Measurements from ENCODE around the gene KIF18A. TPM values are rescaled to one million over a fixed set of nuclear protein-coding genes. Genes with fewer than 3 reads are reported as not detected.

The KIF18A gene
- total and polyA plus RNA-seq, 2 experiments from 2014 or later: 4.9 to 16.1 TPM

DNA sequence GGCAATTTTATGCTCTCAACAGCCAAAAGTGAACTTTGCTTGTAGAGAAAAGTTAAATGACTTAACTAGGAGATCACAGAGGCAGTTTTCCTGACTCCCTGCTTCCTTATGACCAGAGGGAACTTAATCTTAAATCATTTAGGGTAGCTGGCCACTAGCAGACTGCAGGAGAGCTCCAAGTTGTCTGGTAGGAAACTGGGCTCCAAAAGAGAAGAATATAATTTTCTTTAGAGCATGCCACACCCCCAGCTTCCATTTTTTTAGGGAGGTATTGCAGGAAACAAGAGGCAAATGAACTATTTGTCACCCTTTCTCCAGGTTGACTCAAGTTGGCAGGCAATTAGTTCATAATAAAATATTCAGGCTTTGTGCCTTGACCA lies 2.9 kb upstream of the KIF18A start:
- Histone ChIP-seq H3K4me3 (peak overlapping the region; percentile 87), H3K9me3 (ENCODE audit: low read depth) (no peaks in the 10 kb centered on the region), H3K36me3 (no peaks in the 10 kb centered on the region), H3K4me1 (ENCODE audit: low read depth) (peaks cover 17% of the 10 kb centered on the region), H3K27me3 (no peaks in the 10 kb centered on the region), H3K27ac (peak overlapping the region; percentile 86)
- DNase-seq (ENCODE audit: low read depth in 1 of 2, low spot score in 1 of 2): peak in 1 of 2 donors; percentile 35
- TF ChIP-seq CTCF (IDR thresholded peaks at IDR 0.05; ENCODE audit: low read depth, low read length): no peak

DNA sequence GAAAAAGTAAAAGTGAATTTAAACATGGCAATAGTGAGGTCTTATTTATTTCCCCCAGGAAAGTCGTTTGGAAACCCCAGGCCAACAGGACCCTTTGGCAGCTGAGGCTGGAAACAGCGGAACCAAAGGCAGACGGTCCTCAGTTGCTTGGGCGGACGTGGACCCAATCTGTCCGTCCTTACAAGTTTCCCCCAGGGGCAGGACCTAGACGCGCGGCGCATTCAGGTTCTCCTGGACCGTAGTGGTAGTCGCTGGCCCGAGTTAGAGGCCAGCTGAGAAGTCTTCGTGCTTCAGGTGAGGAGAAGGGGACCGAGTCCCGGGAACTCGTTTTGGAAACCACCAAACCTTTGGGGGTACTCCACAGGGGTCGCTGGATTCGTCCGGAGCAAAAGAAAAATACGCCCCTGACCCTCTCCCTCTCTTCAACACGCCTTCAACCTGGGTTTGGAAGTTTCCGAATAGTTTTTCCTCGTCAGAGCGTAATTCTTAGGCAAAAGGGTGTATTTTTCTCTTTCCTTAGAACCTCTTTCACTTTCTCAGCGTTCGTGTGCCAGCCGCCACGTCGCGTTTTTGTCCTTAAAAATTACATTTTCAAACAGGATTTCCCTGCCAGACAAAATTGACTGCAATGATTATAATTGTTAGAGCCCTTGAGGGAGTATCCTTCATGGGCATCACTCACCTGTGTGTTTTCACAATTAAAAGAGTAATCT lies 2.3 kb upstream of the KIF18A start:
- H3K4me3 ChIP-seq: peak overlapping the region; percentile 87
- peaks cover 17% of the 10 kb centered on the region for H3K4me1 ChIP-seq (ENCODE audit: low read depth)
- H3K27ac ChIP-seq: peak overlapping the region; percentile 86
- H3K9me3 ChIP-seq (ENCODE audit: low read depth): no peaks in the 10 kb centered on the region
- no peak for TF ChIP-seq CTCF (IDR thresholded peaks at IDR 0.05; ENCODE audit: low read depth, low read length)
- peak; percentile 76 to 89 for DNase-seq (ENCODE audit: low read depth in 1 of 2, low spot score in 1 of 2)
- H3K27me3 ChIP-seq: no peaks in the 10 kb centered on the region
- no peaks in the 10 kb centered on the region for H3K36me3 ChIP-seq

GRCh38 chr11:28108958-28109357 lies 1.0 kb upstream of the KIF18A start:
- Histone ChIP-seq H3K27me3 (no peaks in the 10 kb centered on the region), H3K36me3 (no peaks in the 10 kb centered on the region), H3K9me3 (ENCODE audit: low read depth) (no peaks in the 10 kb centered on the region), H3K4me1 (ENCODE audit: low read depth) (peaks cover 20% of the 10 kb centered on the region), H3K4me3 (peak overlapping the region; percentile 39), H3K27ac (peak overlapping the region; percentile 91)
- no peak for TF ChIP-seq CTCF (IDR thresholded peaks at IDR 0.05; ENCODE audit: low read depth, low read length)
- DNase-seq (ENCODE audit: low read depth in 1 of 2, low spot score in 1 of 2): no peak

GRCh38 chr11:28107191-28107749 lies 686 bp downstream of the KIF18A start:
- H3K27me3 ChIP-seq: no peaks in the 10 kb centered on the region
- peak; percentile 38 to 46 for DNase-seq (ENCODE audit: low read depth in 1 of 2, low spot score in 1 of 2)

DNA sequence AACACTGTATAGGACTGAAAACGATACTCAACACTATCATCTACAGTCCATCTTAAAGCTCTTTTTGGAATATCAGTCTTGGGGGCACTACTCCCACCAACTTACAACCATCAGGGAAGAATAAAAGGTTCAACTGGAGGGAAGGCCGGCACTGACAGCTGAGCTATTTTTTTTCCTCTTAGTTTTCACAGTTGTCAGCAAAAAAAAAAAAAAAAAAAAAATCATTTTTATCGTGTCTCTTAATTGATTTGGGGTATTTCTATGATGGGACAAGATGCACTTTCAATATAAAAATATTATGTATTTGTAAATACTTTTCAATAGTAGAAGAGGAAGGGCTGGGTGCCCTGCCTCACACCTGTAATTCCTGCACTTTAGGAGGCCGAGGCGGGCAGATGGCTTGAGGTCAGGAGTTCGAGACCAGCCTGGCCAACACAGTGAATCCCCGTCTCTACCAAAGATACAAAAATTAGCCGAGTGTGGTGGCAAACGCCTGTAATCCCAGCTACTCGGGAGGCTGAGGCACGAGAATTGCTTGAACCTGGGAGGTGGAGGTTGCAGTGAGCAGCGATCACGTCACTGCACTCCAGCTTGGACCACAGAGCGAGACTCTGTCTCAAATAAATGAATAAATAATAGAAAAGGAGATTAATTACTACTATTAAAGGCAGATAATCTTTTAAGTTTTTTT lies 1.5 kb downstream of the KIF18A start:
- TF ChIP-seq CTCF (IDR thresholded peaks at IDR 0.05; ENCODE audit: low read depth, low read length): no peak
- Histone ChIP-seq H3K27me3 (no peaks in the 10 kb centered on the region), H3K4me3 (peak overlapping the region; percentile 57), H3K27ac (peak overlapping the region; percentile 89), H3K9me3 (ENCODE audit: low read depth) (no peaks in the 10 kb centered on the region), H3K36me3 (no peaks in the 10 kb centered on the region), H3K4me1 (ENCODE audit: low read depth) (peaks cover 28% of the 10 kb centered on the region)
- no peak for DNase-seq (ENCODE audit: low read depth in 1 of 2, low spot score in 1 of 2)

More at GRCh38 chr11:28107191-28107749, 686 bp downstream of the KIF18A start:
- Histone ChIP-seq H3K9me3 (ENCODE audit: low read depth) (no peaks in the 10 kb centered on the region), H3K4me3 (peak overlapping the region; percentile 57), H3K27ac (peak overlapping the region; percentile 89), H3K36me3 (no peaks in the 10 kb centered on the region), H3K4me1 (ENCODE audit: low read depth) (peaks cover 21% of the 10 kb centered on the region)
- TF ChIP-seq CTCF (IDR thresholded peaks at IDR 0.05; ENCODE audit: low read depth, low read length): no peak

Data from cardiac muscle cell (in vitro differentiated cells and primary cell).